HG03558 (cell line): ENCODE results near the gene PCDHAC2.

Experiments
- ATAC-seq: cut with Tn5 transposase; IDR thresholded peaks from one replicate; pipeline ENCODE4 v1.9.1; 2021; ENCODE audit warnings: moderate number of reproducible peaks; ENCODE audit not compliant: unreplicated experiment; ENCODE audit errors: extremely low read depth

The PCDHAC2 gene

DNA sequence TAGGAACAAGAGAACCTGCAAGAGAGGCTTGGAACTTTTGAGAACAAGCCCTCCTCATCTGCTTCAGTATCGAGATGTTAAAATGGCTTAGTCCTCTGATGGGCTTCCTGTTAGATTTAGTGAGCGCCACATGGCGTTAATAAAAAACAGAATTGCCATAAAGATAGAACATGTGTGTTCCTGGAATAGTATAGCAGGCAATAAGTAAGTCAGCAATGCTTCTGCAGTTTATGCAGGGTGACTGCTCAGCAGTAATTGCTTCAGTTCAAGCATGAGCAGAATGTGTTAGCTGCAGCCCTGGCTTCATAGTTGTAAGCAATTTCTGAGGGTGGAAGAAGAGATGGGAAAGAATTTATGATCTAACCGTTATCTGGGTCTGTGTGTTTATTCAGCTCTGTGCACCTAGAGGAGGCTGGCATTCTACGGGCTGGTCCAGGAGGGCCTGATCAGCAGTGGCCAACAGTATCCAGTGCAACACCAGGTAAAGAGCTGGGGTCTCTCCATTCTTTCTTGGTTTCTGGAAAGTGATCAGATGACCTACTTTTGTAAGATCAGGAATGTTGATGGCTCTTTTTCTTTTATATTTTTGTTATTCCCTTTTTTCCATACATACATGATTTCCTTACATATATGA lies 15.9 kb downstream of the PCDHAC2 start:
- no peak for ATAC-seq

DNA sequence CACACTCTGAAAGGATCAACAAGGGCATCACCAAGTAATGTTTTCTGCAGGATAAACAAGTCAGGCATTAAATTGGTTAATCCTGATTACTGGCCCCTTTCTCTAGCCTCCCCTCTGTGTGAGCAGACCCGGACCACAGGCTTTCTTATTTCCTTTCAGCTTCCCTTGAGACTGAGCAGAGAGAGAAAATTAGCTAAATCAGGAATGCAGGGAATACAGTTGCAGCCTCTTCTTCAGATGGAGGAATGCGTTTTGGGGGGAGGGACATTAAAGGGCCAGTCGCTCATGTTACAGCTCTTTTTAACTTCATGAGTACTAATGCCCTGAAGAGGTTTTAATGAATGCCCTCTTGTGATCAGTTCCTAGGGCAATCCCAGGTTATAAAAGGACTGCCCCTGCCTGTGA lies 19.8 kb downstream of the PCDHAC2 start:
- ATAC-seq, result no peak

DNA sequence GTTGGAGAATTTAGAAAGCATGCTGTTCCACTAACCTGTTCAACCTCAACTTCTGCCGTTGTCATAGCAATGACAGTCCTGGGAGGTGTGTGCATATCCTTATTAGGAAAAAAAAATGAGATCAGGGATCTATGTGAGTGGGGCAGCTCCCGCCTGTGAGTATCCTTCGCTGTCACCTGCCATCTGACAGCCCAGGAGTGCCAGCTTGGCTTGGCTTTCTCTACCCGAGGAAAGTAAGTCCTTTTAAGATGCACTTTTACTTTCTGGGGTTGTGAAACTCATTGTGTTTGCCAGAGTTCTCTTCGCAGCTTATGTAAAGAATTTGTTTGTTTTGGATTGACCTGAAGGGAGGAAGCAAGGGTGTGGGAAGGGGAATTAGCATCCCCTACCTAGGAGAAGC lies 21.8 kb downstream of the PCDHAC2 start:
- no peak for ATAC-seq

DNA sequence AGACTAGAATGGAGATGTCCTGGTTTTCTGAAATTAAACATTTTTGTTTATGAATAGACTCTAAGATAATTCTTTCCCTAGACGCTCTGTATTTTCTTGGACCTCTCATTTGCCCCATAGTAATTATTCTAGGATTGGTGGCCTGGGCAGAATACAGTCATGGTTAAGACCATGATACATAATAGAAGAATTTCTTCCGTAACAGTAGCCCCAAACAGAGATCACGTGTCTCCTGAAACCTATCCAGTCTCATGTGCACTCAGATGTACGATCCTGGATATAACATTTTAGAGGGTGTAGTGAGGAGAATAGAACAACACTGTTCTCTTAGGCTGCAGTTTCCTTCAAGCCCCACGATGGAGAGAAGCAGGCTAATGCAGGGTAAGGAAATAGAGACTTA lies 22.3 kb downstream of the PCDHAC2 start:
- no peak for ATAC-seq

DNA sequence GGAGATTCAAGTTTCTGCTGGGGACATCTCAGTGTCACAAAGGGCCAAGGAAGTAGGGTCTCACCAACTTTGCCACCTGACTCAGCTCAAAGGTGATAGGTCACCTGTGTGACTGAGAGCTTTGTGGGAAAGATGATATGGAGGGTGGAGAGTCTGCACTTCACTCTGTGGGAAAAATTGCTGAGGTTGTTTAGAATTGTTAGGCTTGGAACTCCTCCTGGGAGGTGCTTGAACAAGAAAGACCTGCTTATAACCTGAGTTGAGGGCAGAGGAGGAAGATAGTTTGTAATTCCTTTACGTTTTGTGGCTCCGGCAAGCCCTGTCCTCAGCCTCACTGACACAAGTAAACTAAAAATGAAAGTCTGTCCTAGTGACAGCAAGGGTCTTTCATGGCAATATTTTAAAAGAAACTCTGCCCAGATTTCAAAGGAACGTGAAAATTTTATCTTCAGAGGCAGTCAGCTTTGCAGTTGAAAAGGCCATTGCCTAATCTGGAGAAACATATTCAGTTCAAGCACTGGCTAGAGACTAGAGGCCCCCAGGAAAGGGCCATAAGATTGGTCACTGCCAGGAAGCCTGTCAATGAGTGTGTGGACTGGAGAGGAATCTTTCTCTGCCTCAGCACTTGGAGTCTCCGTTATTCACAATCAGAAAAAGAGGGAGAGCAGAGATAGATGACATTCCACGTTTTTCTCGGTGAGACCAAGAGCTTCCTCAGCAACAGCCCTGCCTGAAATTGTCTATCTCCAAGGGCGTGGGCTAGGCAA lies 23.2 kb downstream of the PCDHAC2 start:
- ATAC-seq, result no peak

DNA sequence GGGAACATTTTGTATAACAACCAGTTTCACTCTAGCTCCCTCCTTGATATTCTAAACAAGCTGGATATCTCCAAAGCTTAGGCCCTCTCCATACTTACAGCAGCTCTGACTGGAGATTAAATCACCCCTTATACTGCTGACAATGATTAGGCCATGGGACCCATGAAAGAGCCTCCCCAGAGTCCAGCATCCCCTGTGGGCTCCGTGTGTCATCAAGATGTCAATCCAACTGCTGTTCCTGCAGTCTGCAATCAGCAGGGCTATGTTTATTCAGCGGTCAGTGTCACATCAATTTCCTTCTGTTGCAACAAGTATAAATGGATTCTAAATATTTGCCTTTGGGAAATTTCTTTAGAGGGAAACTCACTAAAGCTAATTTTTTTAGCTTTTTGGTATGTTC lies 26.6 kb downstream of the PCDHAC2 start:
- no peak for ATAC-seq

DNA sequence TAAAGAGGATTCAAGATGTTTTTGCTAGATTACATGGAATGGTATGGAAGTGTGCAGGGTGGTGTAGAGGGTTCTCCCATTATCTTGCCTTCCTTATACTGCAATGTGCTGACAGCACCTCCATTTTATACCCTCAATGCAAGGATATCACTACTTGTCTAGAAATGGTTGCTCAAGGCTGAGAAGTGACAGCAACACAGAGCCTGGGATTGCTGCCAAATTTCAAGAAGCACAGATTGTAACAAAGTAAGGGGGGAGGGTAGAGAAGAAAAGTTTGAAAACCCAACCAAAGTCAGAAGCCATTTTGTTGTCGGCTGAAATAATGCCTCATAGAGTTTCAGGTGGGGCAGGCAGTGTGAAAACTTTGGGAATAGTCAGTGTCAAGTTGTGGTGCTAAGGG lies 29.8 kb downstream of the PCDHAC2 start:
- ATAC-seq, result no peak

DNA sequence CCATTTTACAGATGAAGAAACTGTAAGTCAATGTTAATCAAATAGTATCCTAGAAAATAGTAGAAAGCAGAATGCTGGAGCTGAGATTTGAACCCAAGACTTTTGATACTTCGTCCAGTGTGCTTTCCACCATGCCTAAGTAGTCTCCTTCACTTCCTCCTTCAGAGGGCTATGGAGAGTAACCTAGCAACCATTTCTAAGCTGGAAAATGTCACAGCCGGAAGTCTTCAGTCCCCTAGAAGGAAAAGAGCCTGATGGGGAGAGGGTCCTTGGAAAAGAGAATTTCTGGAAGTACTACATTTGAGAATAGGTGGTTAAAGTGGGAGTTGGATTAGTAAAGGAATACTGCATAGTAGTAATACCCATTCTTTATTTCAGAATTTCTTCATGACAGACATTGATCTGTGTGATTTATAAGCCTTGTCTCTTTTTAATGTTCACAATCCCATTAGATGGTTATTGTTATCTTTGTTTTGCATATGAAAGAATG lies 32.7 kb downstream of the PCDHAC2 start:
- no peak for ATAC-seq

DNA sequence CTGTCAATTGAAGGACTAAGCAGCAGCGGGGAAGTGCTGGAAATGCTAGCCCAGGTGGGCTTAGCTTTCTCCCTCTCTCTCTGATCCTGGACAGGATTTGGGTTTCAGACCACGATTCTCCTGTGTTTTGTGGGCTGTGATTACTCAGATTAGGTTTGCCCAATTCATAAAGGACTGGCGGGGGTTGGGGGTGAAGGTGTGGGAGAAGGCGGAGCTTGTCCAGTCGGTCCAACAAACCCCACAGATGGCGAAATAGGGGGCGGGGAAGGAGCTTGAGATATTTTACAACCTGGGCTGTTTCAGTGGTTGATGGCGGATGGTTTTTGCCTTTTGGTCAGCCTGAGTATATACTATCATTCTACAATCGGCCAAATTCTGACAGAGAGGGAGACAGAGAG lies 35.2 kb downstream of the PCDHAC2 start:
- ATAC-seq, result no peak

DNA sequence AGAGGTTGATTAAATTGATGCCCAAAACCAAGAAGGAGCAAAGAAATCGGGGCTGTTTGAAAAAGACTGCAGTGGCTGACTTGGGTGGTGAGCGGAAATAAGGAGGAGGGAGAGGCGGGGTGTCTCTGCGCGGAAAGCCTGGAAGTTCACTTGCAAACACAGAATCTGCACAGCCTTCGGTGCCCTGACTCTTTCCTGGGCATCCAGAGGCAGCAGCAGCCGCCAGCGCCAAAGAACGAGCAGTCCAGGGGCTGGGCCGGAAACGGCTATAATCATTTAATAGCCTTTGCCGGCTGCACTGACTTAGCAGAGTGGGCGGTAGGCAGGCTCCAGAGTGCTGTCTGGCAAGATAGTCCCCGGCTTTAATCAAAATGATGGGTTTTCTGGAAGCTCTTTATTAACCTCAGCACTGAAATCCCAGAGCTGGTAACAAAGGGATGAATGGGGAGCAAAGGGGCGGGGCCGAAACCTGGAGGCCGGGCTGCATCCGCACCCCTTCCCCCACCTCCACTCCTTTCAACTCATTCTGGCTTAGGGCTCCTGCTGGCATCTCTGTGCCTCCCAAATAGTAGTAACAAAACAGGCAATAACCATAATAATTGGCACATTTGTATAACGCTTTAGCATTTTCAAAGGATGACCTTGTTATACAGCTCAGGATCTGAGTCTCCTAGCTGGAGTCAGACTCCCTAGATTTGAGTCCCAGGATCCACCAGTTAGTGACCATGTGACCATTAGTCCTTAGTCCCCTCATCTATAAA lies 35.7 kb downstream of the PCDHAC2 start:
- ATAC-seq, result no peak

DNA sequence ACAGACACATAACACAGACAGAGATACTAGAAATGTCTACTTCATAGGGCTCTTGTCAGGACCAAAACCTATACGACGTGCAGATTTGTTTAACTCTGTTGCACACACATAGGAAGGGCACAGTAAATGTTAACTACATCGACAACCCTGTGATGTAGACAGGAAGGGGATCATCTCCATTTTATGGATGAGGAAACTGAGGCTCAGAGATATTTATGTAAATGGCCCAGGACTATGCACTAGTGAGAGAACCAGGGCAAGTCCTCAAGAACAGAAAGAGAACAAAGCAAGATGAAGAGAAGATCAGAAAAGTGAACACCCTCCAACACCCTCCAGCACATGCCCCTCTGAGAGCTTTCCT lies 36.3 kb downstream of the PCDHAC2 start:
- no peak for ATAC-seq

DNA sequence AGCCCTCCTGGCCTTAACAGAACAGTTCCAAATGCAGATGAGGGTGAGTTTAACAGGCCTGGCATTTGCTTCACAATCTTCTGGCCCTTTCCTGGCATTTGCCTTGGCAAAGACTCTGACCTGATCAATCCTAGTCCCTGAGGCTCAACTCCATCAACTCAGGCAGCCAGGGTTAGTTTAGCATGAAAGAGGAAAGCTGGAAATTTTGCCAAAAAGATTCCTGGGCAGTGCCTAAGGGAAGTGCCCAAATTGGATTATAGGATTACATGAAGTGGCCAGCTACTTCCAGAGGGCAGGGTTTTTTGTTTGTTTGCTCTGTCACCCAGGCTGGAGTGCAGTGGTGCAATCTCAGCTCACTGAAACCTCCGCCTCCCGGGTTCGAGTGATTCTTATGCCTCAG lies 36.8 kb downstream of the PCDHAC2 start:
- ATAC-seq, result no peak

DNA sequence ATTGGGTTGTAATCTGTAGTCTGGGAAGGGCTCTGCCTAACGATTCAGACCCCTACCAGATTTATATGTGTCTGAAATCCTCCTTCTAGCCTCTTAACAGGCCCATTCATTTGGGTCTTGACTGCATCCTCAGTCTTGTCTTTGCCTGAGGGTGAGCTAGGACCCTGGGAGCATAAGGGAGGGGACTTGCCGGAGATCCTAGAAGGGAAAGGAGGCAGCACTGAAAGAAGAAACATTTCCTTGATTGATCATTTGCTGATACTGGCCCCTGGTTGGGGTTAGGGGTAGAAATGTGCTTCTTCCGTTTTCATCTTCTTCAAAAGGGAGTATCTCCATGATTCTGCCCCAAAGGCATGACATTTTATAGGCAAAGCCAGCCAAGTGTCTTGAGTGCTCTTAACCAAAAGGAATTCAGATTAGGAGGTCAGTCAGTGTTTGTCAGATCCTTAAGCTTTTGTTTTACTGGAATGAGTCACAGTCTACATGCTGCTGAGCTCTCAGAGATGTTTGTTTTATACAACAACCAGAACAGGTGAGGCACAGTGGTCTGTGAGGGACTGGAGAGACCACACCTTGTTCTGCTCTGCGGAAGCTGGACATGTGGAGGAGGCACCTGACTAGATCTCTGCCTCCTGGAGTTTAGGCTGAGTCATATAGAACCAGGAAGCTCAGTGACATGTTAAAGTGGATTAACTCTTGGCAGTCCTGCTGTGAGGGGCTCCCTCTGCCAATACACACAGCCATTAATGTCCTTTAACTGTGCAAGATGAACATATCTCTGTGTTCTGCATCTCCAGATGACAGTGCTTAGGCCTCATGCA lies 37.7 kb downstream of the PCDHAC2 start:
- no peak for ATAC-seq

DNA sequence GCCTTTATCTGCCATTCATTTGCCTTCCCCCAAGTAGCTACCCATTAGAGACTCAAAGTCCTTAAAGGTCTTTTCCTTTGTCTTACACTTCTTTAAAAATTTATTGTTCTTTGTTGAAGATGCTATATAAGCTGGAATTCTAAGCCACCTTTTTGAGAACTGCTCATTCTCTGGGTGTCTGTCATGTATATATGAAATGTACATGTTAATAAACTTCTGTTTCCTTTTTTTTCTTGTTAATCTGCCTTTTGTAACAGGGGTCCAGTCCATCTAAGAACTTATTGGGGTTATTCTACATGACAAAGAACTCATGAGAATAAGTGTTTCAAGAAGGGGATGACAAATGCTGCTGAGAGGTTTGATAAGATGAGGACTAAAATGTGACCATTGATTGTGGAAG lies 41.5 kb downstream of the PCDHAC2 start:
- ATAC-seq, result no peak

DNA sequence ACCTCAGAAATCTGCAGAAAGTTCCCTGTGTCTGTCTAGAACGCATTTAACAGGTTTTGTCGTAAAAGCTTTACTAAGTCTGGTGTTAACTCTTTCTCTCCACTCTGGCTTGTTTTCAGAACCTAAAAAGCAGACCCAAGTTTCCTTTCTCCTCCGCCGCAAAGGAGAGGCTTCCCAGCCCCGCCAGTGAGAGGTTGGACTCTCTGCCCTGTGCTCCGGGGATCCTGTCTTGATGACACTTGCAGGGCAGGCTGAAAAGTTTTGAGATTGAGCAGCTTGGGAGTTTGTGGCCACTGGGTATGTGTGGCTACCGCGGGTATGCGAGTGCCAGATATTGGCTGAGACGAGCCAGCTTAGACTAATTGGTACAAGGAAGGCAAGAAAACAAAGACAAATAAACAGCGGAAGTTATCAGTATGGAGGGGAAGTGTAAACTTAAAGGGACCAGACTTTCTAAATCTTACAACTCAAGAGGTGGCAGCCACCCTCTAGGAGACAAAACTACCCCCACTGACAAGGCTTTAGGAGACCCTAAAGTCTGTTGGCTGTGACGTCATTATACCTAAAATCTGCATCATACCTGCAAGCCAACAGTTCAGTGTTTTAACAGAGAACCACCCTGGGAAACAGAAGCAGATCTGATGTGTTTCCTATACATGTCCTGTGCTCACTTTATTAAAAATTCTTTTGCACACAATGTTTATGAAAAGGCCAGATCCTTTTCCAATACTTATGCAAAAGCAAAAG lies 43.9 kb downstream of the PCDHAC2 start:
- no peak for ATAC-seq

DNA sequence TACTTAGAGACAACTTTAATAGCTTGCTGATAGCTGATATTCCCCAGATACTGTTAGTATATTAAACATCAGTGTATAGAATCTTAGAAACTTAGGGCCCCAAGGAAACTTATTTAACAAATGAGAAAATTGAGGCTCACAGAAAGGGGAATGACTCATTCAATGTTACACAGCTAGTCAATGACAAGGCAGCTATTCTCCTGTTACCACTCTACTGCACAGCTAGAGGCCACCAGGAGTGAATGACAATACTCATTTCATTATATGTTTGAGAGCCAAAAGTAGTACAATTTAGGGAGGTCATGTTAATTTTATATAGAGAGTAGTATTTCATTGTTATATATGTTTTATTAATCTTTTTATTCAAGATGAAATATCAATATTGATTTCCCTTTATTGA lies 51.7 kb downstream of the PCDHAC2 start:
- ATAC-seq, result no peak
